K562 (cell line): ENCODE data around the gene PHYH. TPM values are rescaled to one million over a fixed set of nuclear protein-coding genes. Genes with fewer than 3 reads are reported as not detected.
A peak's percentile ranks its signal among the peaks of the same experiment; 100 is the strongest.

Source experiments
- HNRNPUL1 ChIP-seq: fragments of 200-400 bp; formaldehyde crosslinking; IDR thresholded peaks from 2 replicates; pipeline ENCODE4 v1.6.1; 2017; ENCODE audit warnings: low read length
- MAZ ChIP-seq, 2 experiments: fragments of 450-650 bp in 1 of 2; sonication (generic) in 1 of 2; formaldehyde crosslinking; IDR thresholded peaks in 1 of 2; conservative IDR thresholded peaks in 1 of 2; 2 replicates each; pipeline versions ENCODE4 v1.4.0 to v1.5.0; 2020; ENCODE audit warnings: mild to moderate bottlenecking in 1 of 2, missing genetic modification reagents in 1 of 2
- NCOR1 ChIP-seq: fragments of 450-650 bp; IDR thresholded peaks from 2 replicates; pipeline ENCODE4 v1.6.1; 2016; ENCODE audit warnings: mild to moderate bottlenecking, moderate library complexity
- NFIC ChIP-seq: fragments of 450-650 bp; IDR thresholded peaks from 2 replicates; pipeline ENCODE4 v1.6.1; 2017; ENCODE audit warnings: mild to moderate bottlenecking, inconsistent platforms
- PHF8 ChIP-seq: fragments of 200-600 bp; sonication (generic); IDR thresholded peaks from 2 replicates; pipeline ENCODE4 v1.6.1; 2012; ENCODE audit warnings: mixed run types, mild to moderate bottlenecking, inconsistent platforms, low read length, moderate library complexity, borderline replicate concordance
- REST ChIP-seq, 2 experiments: fragments of 450-650 bp; formaldehyde crosslinking in 1 of 2; IDR thresholded peaks; 2 replicates each; pipeline versions ENCODE4 v1.4.0 to v1.6.1; 2014 to 2020; ENCODE audit warnings: mild to moderate bottlenecking in 2 of 2, borderline replicate concordance in 1 of 2, low read depth in 1 of 2
- ZNF699 ChIP-seq: fragments of 250-450 bp; sonication (Bioruptor Pico); IDR thresholded peaks from 2 replicates; pipeline ENCODE4 v1.8.0; 2021; ENCODE audit warnings: mild to moderate bottlenecking, moderate library complexity; ENCODE audit not compliant: insufficient replicate concordance
- polyA plus RNA-seq, 8 experiments: library from polyadenylated mRNA; depleted of rRNA in 4 of 8; stranded (reverse) in 5 of 8; unstranded in 3 of 8; fragments of >200 nt; fragmentation: Nextera tagmentation in 2 of 8; fragmentation: Illumina TruSeq in 1 of 8; extraction: Ambion mirVana in 2 of 8; extraction: Trizol in 1 of 8; gene quantifications; 2 replicates each; pipeline versions ENCODE4 v1.2.1 to v1.2.3, GENCODE V29; 2011 to 2014; ENCODE audit warnings: inconsistent platforms in 1 of 8, missing spikeins in 1 of 8
- total RNA-seq, 7 experiments: library from RNA; depleted of rRNA in 6 of 7; stranded (reverse); fragments of >200 nt in 6 of 7; fragmentation: Illumina TruSeq in 2 of 7; extraction: Trizol in 2 of 7; gene quantifications; 2 replicates each; pipeline versions ENCODE4 v1.2.1 to v1.2.3, GENCODE V29; 2011 to 2021; ENCODE audit warnings: low replicate concordance in 1 of 7
- TF ChIP-seq, protein P1 (sequence below), 3 experiments: fragments of 200-800 bp in 1 of 3; fragments of 250-450 bp in 1 of 3; fragments of 450-650 bp in 1 of 3; sonication (Bioruptor Pico) in 1 of 3; sonication (Bioruptor generic) in 1 of 3; formaldehyde crosslinking in 1 of 3; IDR thresholded peaks; 2 replicates each; pipeline versions ENCODE4 v1.6.1 to v1.8.0; 2016 to 2022; ENCODE audit warnings: mild to moderate bottlenecking in 2 of 3, missing genetic modification characterization in 2 of 3, missing compliant biosample characterization in 1 of 3, moderate library complexity in 1 of 3

Gene PHYH
- total and polyA plus RNA-seq, 9 of the 15 experiments (the other 6 are each of a cell fraction or from before 2014, with no cell fraction given): 3.8 to 6.9 (median 5.7) TPM

- TF ChIP-seq, protein P1, sequence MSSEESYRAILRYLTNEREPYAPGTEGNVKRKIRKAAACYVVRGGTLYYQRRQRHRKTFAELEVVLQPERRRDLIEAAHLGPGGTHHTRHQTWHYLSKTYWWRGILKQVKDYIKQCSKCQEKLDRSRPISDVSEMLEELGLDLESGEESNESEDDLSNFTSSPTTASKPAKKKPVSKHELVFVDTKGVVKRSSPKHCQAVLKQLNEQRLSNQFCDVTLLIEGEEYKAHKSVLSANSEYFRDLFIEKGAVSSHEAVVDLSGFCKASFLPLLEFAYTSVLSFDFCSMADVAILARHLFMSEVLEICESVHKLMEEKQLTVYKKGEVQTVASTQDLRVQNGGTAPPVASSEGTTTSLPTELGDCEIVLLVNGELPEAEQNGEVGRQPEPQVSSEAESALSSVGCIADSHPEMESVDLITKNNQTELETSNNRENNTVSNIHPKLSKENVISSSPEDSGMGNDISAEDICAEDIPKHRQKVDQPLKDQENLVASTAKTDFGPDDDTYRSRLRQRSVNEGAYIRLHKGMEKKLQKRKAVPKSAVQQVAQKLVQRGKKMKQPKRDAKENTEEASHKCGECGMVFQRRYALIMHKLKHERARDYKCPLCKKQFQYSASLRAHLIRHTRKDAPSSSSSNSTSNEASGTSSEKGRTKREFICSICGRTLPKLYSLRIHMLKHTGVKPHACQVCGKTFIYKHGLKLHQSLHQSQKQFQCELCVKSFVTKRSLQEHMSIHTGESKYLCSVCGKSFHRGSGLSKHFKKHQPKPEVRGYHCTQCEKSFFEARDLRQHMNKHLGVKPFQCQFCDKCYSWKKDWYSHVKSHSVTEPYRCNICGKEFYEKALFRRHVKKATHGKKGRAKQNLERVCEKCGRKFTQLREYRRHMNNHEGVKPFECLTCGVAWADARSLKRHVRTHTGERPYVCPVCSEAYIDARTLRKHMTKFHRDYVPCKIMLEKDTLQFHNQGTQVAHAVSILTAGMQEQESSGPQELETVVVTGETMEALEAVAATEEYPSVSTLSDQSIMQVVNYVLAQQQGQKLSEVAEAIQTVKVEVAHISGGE (CRISPR knock-in tag; IDR thresholded peaks at IDR 0.05): peak in 1 of 3 experiments; percentile 13; a peak in 1 of 6 replicates
- TF ChIP-seq PHF8 (peak; percentile 42; the same call in 1 of the 2 replicates), MAZ (CRISPR knock-in tag; conservative IDR thresholded peaks at IDR 0.05 in 1 of 2, IDR thresholded peaks at IDR 0.05 in 1 of 2) (peak; percentile 16 to 56; a peak in 2 of 4 replicates), NFIC (no peak; the same call in 1 of the 2 replicates), ZNF699 (CRISPR knock-in tag) (no peak), HNRNPUL1 (no peak), NCOR1 (no peak), REST (IDR thresholded peaks at IDR 0.05; ENCODE audit: borderline replicate concordance) (peak; percentile 83), REST (CRISPR knock-in tag; IDR thresholded peaks at IDR 0.05; ENCODE audit: low read depth) (peak; percentile 86)
These were observed 48.6 kb upstream of the PHYH start, which contains the start of gene SEPHS1 (continued) for GRCh38 chr10:13348216-13349017.
